GM12864 (cell line): Measurements from ENCODE around the gene SNTG2.

ENCODE experiments used
- DNase-seq: peaks from one replicate; pipeline ENCODE4 v3.0.0-alpha.2; 2011; ENCODE audit warnings: low read depth
- H3K4me3 ChIP-seq: 2 replicates; pipeline ENCODE4 v1.5.1; 2011; ENCODE audit warnings: mild to moderate bottlenecking, low read depth, low read length, control low read depth
- TF ChIP-seq, protein P1 (sequence below): IDR thresholded peaks from 2 replicates; pipeline ENCODE4 v1.5.1; 2011; ENCODE audit warnings: low read depth, mild to moderate bottlenecking, moderate library complexity, low read length, control low read depth, inconsistent platforms; ENCODE audit errors: missing control alignments

Gene SNTG2

DNA sequence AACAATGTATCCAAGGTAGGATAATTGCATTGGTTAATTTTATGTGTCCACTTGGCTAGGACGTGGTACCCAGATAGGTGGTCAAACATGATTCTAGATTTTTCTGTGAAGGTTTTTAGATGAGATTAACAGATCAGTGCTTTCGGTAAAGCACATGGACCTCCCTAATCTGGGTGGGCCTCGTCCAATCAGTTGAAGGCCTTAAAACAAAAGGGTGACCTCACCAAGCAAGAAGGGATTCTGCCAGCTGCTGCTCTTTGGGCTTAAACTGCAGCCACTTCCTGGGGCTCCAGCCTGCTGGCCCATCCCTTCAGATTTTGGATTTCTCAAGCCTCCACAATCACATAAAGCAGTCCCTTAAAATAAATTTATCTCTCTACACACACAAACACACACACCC lies 236.5 kb downstream of the SNTG2 start:
- DNase-seq: no peak
- TF ChIP-seq, protein P1, sequence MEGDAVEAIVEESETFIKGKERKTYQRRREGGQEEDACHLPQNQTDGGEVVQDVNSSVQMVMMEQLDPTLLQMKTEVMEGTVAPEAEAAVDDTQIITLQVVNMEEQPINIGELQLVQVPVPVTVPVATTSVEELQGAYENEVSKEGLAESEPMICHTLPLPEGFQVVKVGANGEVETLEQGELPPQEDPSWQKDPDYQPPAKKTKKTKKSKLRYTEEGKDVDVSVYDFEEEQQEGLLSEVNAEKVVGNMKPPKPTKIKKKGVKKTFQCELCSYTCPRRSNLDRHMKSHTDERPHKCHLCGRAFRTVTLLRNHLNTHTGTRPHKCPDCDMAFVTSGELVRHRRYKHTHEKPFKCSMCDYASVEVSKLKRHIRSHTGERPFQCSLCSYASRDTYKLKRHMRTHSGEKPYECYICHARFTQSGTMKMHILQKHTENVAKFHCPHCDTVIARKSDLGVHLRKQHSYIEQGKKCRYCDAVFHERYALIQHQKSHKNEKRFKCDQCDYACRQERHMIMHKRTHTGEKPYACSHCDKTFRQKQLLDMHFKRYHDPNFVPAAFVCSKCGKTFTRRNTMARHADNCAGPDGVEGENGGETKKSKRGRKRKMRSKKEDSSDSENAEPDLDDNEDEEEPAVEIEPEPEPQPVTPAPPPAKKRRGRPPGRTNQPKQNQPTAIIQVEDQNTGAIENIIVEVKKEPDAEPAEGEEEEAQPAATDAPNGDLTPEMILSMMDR: no peak
- H3K4me3 ChIP-seq: no peak overlapping the region

DNA sequence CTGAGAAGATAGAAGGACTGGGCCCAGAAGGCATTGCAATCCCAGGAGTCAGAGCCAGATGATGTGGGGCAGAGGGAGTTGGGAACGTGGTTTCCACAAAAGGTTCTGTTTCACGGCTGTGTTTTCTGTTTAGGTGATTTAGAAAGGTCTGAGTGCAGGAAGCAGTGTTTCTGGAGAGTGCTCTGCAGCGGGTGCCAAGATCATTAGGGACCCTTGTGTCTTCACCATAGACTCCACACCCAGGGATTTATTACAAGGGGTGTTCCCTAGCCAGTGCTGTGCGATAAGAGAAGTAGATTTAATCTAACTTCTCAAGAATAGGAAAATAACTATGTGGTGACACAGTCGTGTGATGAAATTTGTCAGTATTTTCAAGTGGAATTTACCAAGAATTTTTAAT lies 241.5 kb downstream of the SNTG2 start:
- TF ChIP-seq, protein P1: no peak
- H3K4me3 ChIP-seq: no peak overlapping the region
- DNase-seq: no peak

GRCh38 chr2:1193801-1194200 lies 243.2 kb downstream of the SNTG2 start:
- TF ChIP-seq, protein P1: no peak
- no peak for DNase-seq
- no peak overlapping the region for H3K4me3 ChIP-seq

GRCh38 chr2:1203772-1204171 lies 253.1 kb downstream of the SNTG2 start:
- TF ChIP-seq, protein P1: no peak
- H3K4me3 ChIP-seq: no peak overlapping the region

DNA sequence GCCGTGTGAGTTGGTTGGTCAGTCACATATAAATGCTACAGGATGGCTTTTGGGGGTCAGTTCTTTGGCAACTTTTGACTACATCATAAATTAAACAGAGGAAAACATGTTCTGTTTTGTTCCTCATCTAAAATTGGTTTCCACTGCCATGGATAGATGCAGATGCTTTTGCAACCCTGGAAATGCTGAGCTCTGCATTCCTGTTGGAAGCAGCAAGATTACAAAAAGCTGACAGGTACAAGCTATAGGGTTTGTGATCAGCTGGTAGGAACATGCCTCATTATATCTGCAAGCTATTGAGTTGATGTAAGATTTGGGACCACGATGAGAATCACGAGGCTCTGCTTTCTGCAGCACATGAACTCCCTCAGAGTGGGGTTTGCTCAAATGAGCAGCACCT lies 255.2 kb downstream of the SNTG2 start:
- DNase-seq: no peak
- H3K4me3 ChIP-seq: no peak overlapping the region
- TF ChIP-seq, protein P1: no peak

More at GRCh38 chr2:1203772-1204171, 253.1 kb downstream of the SNTG2 start:
- DNase-seq: no peak

DNA sequence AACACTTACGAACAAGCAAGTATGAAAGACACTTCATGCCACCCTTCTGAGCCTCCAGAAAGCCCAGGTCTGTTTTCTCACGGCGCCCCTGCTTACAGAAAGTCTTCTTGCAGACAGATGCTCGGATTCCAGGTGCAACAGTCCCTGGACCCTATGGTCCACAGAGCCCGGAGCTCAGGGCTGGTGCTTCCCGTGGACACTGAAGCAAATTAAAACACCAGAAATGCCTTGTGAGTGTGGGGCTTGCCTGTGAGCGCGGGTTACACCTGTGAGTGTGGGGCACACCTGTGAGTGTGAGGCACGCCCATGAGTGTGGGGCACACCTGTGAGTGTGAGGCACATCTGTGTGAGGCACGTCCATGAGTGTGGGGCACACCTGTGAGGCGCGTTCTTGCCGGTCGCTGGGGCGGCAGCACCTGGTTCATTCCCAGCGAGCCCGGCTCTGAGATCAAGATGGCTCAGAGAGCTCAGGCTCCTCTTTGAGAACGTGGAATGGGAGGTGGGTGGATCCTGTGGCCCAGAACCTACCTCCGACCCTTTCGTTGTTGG lies 257.4 kb downstream of the SNTG2 start:
- TF ChIP-seq, protein P1: no peak
- DNase-seq: no peak
- H3K4me3 ChIP-seq: no peak overlapping the region

DNA sequence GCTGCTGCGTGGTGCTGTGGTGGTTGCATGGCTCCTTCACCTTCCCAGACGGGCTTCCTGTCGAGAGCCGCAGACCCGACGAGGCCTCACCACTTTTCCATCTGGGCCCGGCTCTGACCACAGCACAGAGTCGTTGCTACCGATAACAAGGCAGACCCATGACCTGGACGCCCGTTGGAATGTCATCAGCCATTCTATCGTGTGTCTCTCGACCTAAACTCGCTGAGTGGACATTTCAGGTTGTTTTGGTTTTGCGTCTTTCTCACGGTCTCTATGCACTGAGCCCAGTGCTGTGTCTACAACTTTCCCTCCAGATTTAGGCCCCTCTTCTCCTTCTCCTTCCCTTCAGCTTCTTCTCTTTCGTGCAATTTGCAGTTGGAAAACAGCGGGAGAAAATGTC lies 257.9 kb downstream of the SNTG2 start:
- no peak overlapping the region for H3K4me3 ChIP-seq
- DNase-seq: no peak
- TF ChIP-seq, protein P1: no peak
